NCI-H1417 (cell line): ENCODE measurements around the gene NOL3.
A peak's percentile ranks its signal among the peaks of the same experiment; 100 is the strongest.
"Not testable (repeated sequence)": the region's sequence is repeated elsewhere in the genome, so short reads cannot be mapped to it uniquely, and the experiment has no call there.

Source experiments
- DNase-seq, 3 experiments: peaks; one replicate each; lab custom pipeline; 2025; lab: John Stamatoyannopoulos, UW

Gene NOL3

GRCh38 chr16:67170168-67170948, at the start of gene NOL3:
Gene NOL3 (plus strand): TSS chr16:67170538.
- peak; percentile 47 to 84 (median 80) for DNase-seq

- not testable (repeated sequence) for DNase-seq
These were observed 47.5 kb upstream of the NOL3 start for GRCh38 chr16:67122799-67123198.

DNA sequence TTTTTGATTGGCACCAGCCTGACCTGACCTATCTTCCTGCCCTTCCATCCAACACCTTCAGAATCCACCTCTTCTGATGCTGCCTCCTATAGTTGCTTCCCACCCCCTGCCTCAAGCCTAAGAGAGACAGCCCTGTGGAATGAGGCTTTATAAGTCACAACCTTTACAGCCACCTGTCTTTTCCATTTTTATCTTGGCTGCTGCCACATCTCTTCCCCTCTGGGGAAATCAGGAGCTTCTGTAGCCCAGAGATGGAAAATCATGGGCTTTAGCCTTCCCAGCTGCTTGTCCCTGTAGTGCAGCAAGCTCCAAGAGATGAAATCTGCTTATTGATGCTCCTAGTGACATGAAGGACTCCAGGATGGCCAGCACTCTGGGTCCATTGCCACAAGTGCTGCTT, 41.9 kb upstream of the NOL3 start:
- no peak for DNase-seq

DNA sequence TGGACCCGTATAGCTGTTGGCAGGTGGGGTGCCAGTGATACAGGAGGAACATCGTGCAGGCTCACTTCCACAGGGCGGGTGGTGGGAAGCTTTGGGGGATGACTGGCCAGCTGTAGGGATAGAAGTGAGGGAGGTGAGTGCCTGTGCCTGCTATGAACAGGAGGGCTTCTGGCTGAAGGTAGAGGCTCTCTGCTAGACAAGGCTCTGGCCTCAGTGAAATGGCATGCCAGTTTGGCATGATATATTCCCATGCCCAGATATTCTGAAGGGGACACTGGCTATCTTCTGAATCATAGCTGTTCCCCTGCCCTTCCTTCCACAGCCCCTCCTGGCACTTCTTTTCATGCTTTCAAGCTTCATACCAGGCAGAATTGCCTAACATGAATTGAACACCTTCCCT, 41.5 kb upstream of the NOL3 start:
- DNase-seq: no peak

DNA sequence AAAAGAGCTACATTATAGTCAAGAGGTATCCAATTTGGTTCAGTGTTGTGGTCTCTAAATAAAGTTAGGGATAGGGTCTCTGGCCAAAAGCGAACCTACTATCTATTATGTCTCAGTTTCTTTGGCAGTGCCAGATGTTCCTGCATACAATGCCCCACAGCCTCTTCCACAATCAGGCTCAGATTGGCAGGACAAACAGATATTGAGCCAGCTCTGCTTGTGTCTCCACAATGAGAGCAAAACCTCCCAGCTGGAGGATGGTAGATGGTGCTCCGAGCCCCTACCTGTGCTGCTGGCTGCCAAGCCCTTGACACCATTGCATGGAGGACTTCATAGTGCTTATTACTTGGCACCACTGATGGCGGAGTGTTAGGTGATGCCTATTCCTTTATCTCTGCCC, 40.9 kb upstream of the NOL3 start:
- no peak for DNase-seq

DNA sequence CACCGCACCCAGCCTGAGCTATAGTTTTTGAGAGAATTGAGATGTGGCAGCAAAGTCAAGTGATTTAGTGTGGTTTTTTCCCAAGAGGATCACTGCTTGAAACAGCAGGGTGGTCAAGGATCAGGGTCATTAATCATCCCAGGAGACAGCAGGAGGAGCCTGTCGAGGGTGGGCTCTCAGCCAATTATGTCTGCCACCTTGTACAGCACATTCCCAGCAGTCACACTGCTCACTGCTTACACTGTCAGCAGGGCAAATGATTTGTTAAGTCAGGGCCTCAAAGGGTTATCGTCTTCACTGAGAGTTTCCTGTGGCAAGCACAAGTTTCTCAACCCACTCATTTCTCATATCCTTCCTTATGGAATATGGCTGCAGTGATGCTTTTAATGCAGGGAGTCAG, 32.7 kb upstream of the NOL3 start:
- peak in 1 of 3 experiments; percentile 20 for DNase-seq

DNA sequence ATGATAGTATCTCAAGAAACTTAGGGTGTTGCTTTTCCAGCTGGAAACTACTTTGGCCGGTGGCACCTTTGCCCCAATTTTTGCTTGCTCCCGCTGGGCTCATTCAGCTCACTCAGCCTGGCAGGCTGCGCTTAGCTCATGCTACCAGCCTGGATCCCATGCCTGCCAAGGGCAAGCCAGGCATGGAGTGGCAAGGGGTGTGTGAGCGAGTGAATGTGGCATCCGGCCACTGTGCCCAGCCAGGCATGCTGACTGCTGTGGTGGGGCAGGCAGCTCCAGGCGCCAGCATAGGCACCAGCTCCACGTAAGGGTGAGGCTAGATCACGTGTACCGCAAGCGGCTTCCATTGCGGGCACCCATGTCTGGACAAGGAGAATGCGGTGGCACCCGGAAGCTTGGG, 28.9 kb upstream of the NOL3 start:
- no peak for DNase-seq

- DNase-seq: no peak
These were observed 28.0 kb upstream of the NOL3 start for GRCh38 chr16:67142342-67142741.

GRCh38 chr16:67144943-67145342, 25.4 kb upstream of the NOL3 start:
- DNase-seq: no peak

DNA sequence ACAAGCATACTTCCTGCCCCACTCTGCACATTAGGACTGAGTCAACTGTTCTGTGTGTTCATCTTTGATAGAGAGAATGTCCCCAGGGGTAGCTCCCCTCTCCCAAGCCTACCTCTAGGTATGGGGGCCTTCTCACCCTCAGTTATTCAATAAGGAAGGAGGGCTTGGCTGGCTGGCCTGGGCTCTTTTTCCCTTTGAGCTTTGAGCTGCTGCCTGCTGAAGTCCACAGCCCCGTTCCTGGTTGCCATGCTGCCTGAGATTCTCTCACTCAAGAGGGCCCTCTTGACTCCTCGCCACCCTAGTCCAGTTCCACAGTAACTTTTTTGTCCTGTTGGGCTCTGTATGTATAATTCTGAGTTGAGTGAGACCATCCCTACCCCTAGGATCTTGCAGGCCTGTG, 24.6 kb upstream of the NOL3 start:
- DNase-seq: no peak

DNA sequence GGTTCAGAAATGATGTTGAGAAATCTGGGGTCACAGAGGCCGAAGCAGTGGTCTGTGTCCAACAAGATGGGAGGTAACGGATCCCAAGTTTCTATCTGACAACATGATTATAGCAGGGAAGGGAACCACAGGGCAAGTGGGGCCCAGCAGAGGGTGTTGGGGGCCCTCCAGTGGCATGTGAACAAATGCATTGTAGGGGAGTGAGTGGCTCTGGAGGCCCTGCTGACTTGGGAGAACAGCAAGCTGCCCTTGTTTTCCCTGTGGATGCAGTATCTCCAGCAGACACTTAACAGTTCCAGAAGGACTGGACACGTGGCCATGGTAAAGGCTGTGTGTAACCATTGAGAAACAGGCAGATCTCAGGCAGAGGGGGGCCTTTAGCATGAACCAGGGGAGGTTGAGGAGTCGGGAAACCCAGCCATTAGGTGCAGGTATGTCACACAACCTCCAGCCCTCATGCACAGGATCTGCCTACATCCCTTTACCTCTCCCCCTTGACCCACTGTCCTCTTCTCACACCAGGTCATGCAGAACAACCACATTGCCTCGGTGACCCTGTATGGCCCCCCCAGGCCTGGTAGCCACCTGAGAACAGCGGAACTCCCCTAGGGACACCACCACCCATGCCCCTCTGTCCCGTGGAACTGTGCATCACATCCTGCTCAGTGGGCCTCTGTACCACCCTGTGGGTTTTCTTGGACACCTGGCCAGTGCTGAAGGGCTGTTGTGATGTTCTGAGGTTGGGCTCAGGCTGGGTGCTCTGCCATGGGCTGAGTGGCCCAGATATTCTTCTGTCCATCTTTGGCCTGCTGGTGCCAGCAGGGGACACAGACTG, 23.6 kb upstream of the NOL3 start:
- no peak for DNase-seq

- DNase-seq: no peak
These were observed 22.7 kb upstream of the NOL3 start for GRCh38 chr16:67147437-67148140.

- no peak for DNase-seq
These were observed 22.1 kb upstream of the NOL3 start for GRCh38 chr16:67148221-67148620.

- no peak for DNase-seq
These were observed 21.6 kb upstream of the NOL3 start for GRCh38 chr16:67148656-67149275.

- DNase-seq: no peak
These were observed 20.9 kb upstream of the NOL3 start for GRCh38 chr16:67149276-67150046.

DNA sequence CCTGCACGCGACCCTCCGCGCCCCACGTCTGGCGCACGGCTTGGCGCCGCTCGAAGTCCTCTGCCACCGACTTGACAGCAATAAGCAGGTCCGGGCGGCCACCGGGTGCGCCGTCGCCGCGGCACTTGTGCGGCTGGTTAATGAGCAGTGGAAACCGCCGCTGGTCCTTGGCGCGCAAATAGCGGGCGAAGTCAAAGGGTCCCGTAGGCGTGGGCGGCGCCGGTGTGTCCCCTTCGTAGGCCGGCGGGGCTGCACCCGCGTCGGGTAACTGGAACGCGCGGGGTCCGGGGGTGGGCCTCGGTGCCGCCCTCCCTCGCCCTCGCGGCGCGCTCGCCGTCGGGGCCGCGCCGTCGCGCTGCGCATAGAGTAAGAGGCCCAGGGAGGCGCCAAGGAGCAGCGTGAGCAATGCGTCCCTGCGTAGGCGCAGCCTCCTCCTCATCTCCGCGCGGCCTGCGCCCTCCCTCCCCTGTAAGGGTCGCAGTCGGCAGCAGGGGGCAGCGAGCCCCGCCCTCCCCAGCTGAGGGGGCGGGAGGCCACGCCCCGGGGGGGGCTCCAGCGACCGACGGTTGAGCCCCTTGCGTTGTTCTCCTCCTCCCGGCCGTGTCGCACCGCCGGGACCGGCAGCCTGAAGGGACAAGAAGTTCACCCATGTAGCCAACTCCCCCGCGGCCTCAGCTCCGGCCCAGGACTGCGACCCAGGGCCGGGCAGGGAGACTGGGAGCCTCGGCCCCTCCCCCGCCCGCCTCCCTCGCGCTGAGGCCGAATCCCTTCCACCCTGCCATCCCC, 20.1 kb upstream of the NOL3 start:
- peak; percentile 10 to 60 (median 32) for DNase-seq

DNA sequence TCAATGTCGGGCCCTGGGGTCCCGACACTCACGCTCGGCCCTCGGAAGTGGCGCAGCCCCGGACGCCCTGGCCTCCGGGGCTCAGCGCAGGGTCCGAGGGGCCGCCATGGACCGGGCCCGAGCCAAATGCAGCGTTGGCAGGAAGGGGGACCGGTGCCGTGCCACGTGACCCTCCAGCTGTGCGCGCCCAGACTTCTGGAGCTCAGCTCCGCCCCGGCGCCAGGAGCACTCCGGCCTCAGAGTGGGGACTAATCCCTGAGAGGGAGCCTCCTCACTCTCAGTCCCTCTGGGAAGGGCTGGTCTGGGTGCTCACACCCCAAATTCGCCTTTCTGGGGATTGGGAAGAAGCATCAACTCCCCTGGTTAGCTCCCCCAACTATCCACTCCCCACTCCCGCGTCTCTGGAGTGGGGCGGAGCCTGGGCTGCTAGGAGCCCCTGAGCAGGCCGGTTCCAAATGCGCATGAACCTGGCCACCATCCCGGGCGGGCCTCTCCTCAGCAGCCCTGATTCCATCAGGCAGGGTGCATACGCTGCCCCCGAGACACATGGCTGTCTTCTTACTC, 19.4 kb upstream of the NOL3 start, which contains the start of gene B3GNT9:
B3GNT9 (minus strand) TSS at position 166 of the 564 bp plus-strand sequence. CDS start 513 bp downstream, outside the sequence.
- peak; percentile 38 to 60 (median 47) for DNase-seq

GRCh38 chr16:67151431-67152097, 18.8 kb upstream of the NOL3 start:
- peak in 1 of 3 experiments; percentile 20 for DNase-seq

GRCh38 chr16:67154578-67155294, 15.6 kb upstream of the NOL3 start:
- DNase-seq: peak; percentile 13 to 39 (median 25)
